Adrenal gland (tissue), 12 donors: ENCODE data around the gene MAN1C1. TPM values are rescaled to one million over a fixed set of nuclear protein-coding genes. Genes with fewer than 3 reads are reported as not detected.

Source experiments
- DNase-seq, 7 donors: peaks; one replicate each; pipeline ENCODE4 v3.0.0-alpha.2; 2019 to 2020
- H3K27ac ChIP-seq, 5 donors: fragments of 200-600 bp; sonication (generic) in 4 of 5; 1 replicate in 3 of 5; 2 replicates in 2 of 5; pipeline versions ENCODE4 v1.5.1 to v1.8.0; 2016 to 2020; ENCODE audit warnings: mild to moderate bottlenecking in 1 of 5
- H3K27me3 ChIP-seq: fragments of 200-600 bp; 2 replicates; pipeline ENCODE4 v1.8.0; 2021
- H3K36me3 ChIP-seq, 2 donors: fragments of 200-600 bp; replicated peaks in 1 of 2; 1 replicate in 1 of 2; 2 replicates in 1 of 2; pipeline versions ENCODE4 v1.5.1 to v1.8.0; 2018 to 2022
- H3K4me1 ChIP-seq, 2 donors: fragments of 200-600 bp; replicated peaks in 1 of 2; 1 replicate in 1 of 2; 2 replicates in 1 of 2; pipeline versions ENCODE4 v1.5.1 to v1.8.0; 2018 to 2021
- H3K4me3 ChIP-seq, 4 donors: fragments of 200-600 bp; sonication (generic) in 3 of 4; one replicate each; pipeline ENCODE4 v1.5.1; 2016 to 2018
- H3K9me3 ChIP-seq, 3 donors: fragments of 200-600 bp; sonication (generic) in 1 of 3; replicated peaks in 1 of 3; 1 replicate in 2 of 3; 2 replicates in 1 of 3; pipeline versions ENCODE4 v1.5.1 to v1.8.0; 2016 to 2021
- CTCF ChIP-seq, 6 experiments: fragments of 450-650 bp in 4 of 6; fragments of 200-600 bp in 2 of 6; sonication (generic) in 1 of 6; IDR thresholded peaks; 1 replicate in 5 of 6; 2 replicates in 1 of 6; pipeline versions ENCODE4 v1.5.1 to v1.8.0; 2016 to 2021; ENCODE audit warnings: antibody characterized with exemption in 6 of 6, mild to moderate bottlenecking in 2 of 6, moderate library complexity in 1 of 6
- POLR2A ChIP-seq, 2 donors: fragments of 450-650 bp; IDR thresholded peaks; one replicate each; pipeline ENCODE4 v1.6.1; 2017; ENCODE audit warnings: antibody characterized with exemption in 2 of 2, mild to moderate bottlenecking in 2 of 2, moderate library complexity in 1 of 2
- WGBS, 4 donors: extraction: QIAGEN DNeasy Blood & Tissue Kit in 2 of 4; methylation state at CpG; one replicate each; pipeline versions ENCODE4 v1.1.5 to v1.1.7; 2013 to 2017; 5-methylcytosine and 5-hydroxymethylcytosine counted together
- intact Hi-C, 2 donors: fragments of 100-400 bp; cut with DNase I; formaldehyde crosslinking; loops; one replicate each; pipeline versions ENCODE4 v1.14.1 to v1.15.0; 2022 to 2023
- polyA plus RNA-seq, 3 donors: library from polyadenylated mRNA; stranded (reverse); fragments of 200-250 nt in 2 of 3; fragments of 350-450 nt in 1 of 3; fragmentation: Illumina TruSeq in 1 of 3; extraction: RNeasy Lipid Tissue Mini Kit (QIAGEN cat#74804) in 1 of 3; gene quantifications; one replicate each; pipeline ENCODE4 v1.2.3, GENCODE V29; 2013 to 2014
- total RNA-seq, 9 donors: library from RNA; depleted of rRNA in 4 of 9; stranded (reverse); fragments of >200 nt in 4 of 9; fragments of 120-200 nt in 1 of 9; fragmentation: NEBNext Ultra II Directional in 1 of 9; extraction: Animal tissue kit (Norgen Biotek cat#: 25700) in 1 of 9; gene quantifications; one replicate each; pipeline versions ENCODE4 v1.1.0 to v1.2.4, GENCODE V29; 2013 to 2023
- donor health status: healthy with polysubstance abuse.
- donor health status: Bipolar disorder and iron deficiency.
- donor health status: DM: yes; HTN: yes; CAD: no.
- donor health status: DM: no; HTN: no; CAD: no.
- donor health status: DM: no; HTN: no; CAD: no.
- donor health status: DM: yes; HTN: yes; CAD: no.

MAN1C1 gene
- total and polyA plus RNA-seq, 12 donors = 2.7 to 58.7 (median 27.7) TPM

- DNase-seq = peak; percentile 65 to 87 (median 75)
- WGBS, 4 donors = 26 to 59% (median 33%) methylated on average over 11 to 21 of the region's 21 CpGs
- Histone ChIP-seq H3K36me3 (peaks cover 0 to 59% of the 10 kb centered on the region in 2 donors), H3K4me3 (no peak overlapping the region), H3K27ac (no peak overlapping the region), H3K9me3 (no peaks in the 10 kb centered on the region), H3K27me3 (no peaks in the 10 kb centered on the region), H3K4me1 (peaks cover 5 to 10% of the 10 kb centered on the region in 2 donors)
- intact Hi-C loops = no loop called here
- TF ChIP-seq CTCF (IDR thresholded peaks at IDR 0.05) (peak; percentile 68 to 95 (median 90)), POLR2A (IDR thresholded peaks at IDR 0.05) (no peak)
Measured at GRCh38 chr1:25810341-25811299, 194.0 kb downstream of the MAN1C1 start.

- H3K4me1 ChIP-seq = peaks cover 0 to under 1% of the 10 kb centered on the region in 2 donors
- intact Hi-C loops = no loop called here
- 79 to 88% (median 81%) methylated on average over 11 to 13 of the region's 13 CpGs for WGBS, 4 donors
- H3K27ac ChIP-seq = no peak overlapping the region
- H3K27me3 ChIP-seq = no peaks in the 10 kb centered on the region
- no peak for DNase-seq
- TF ChIP-seq CTCF (IDR thresholded peaks at IDR 0.05) (no peak), POLR2A (IDR thresholded peaks at IDR 0.05) (no peak)
- no peaks in the 10 kb centered on the region for H3K9me3 ChIP-seq
- H3K4me3 ChIP-seq = no peak overlapping the region
- peaks cover 0 to 68% of the 10 kb centered on the region in 2 donors for H3K36me3 ChIP-seq
Measured at GRCh38 chr1:25811384-25812082, 194.9 kb downstream of the MAN1C1 start.

- no peak for TF ChIP-seq CTCF (IDR thresholded peaks at IDR 0.05)
- TF ChIP-seq POLR2A (IDR thresholded peaks at IDR 0.05) = no peak
- 81 to 83% (median 83%) methylated on average over 10 to 11 of the region's 11 CpGs for WGBS, 4 donors
- no peaks in the 10 kb centered on the region for H3K27me3 ChIP-seq
- DNase-seq = peak in 1 of 7 donors; percentile 5
- no peaks in the 10 kb centered on the region for H3K9me3 ChIP-seq
- peaks cover 0 to 7% of the 10 kb centered on the region in 2 donors for H3K4me1 ChIP-seq
- no peak overlapping the region for H3K27ac ChIP-seq
- no peak overlapping the region for H3K4me3 ChIP-seq
- peaks cover 0 to 62% of the 10 kb centered on the region in 2 donors for H3K36me3 ChIP-seq
- intact Hi-C loops = no loop called here
Measured at GRCh38 chr1:25813071-25813733, 196.6 kb downstream of the MAN1C1 start.
